ENCODE measurements around the gene SLC5A5. TPM values are rescaled to one million over a fixed set of nuclear protein-coding genes. Genes with fewer than 3 reads are reported as not detected.

Gene SLC5A5
- total and polyA plus RNA-seq, 2 of the 4 experiments (the other 2 are of a cell fraction), result not detected

DNA sequence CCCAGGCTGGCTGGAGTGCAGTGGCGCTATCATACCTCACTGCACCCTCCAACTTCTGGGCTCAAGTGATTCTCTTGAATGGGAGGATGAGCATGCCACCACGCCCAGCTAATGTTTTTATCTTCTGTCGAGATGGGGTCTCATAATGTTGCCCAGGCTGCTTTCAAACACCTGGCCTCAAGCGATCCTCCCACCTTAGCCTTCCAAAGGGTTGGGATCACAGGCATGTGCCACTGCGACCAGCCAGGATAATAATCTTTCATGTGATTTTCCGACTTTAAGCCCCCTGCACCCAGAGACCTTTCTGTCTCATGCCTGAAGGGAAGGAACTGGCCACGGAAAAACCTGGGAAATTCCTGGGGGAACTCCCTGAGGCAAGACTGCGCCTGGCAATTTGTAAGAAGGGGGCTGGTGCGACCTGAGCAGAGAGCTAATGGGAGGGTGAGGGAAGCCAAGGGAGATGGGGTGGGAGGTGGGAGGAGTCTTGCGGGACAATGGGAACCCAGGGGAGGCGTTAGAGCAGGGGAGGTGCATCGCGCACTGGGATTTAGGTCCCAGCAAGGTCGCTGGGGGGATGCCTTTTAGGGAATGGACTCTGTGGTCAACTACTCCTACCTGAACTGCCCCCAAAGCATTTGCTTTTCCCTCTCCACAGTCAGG, 59.9 kb downstream of the SLC5A5 start:
- Histone ChIP-seq H4K5ac (ENCODE audit: low read depth, low read length) (peak overlapping the region; percentile 55), H4K20me1 (ENCODE audit: insufficient read depth, low read length) (no peaks in the 10 kb centered on the region), H2BK20ac (ENCODE audit: low read depth, low read length) (no peak overlapping the region), H3K23ac (ENCODE audit: low read depth, low read length) (peak overlapping the region; percentile 66), H3K56ac (ENCODE audit: extremely low read depth, insufficient read depth, low read length) (no peak overlapping the region), H3K18ac (ENCODE audit: low read depth, low read length) (no peak overlapping the region), H3K4me3 (ENCODE audit: insufficient read depth, low read depth, low read length) (no peak overlapping the region), H3K9me1 (ENCODE audit: insufficient read depth, low read length) (peaks cover 3% of the 10 kb centered on the region), H3K9ac (ENCODE audit: low read depth, low read length) (no peak overlapping the region), H2AFZ (replicated peaks; ENCODE audit: low read length, poor library complexity) (peak overlapping the region; percentile 87), H3K9me3 (ENCODE audit: control insufficient read depth, insufficient read depth, low read length) (no peaks in the 10 kb centered on the region), H3K14ac (replicated peaks; ENCODE audit: low read depth, low read length) (peak overlapping the region; percentile 92; the same call in 1 of the 2 replicates), H3K36me3 (ENCODE audit: control insufficient read depth, insufficient read depth, low read length) (peaks cover 2% of the 10 kb centered on the region; the same call in 1 of the 2 replicates), H3K27ac (ENCODE audit: insufficient read depth, low read length) (no peak overlapping the region), H2AK5ac (ENCODE audit: low read depth, low read length) (no peak overlapping the region), H2BK120ac (ENCODE audit: low read depth, low read length) (no peak overlapping the region), H3K4ac (ENCODE audit: low read depth, low read length) (no peak overlapping the region), H2AK9ac (replicated peaks; ENCODE audit: low read depth, low read length, poor library complexity) (peak overlapping the region; percentile 11), H2BK5ac (ENCODE audit: low read depth, low read length, poor library complexity, severe bottlenecking) (no peak overlapping the region), H4K8ac (ENCODE audit: low read depth in 2 of 2, low read length in 2 of 2) (peak overlapping the region; percentile 84 to 100), H3K79me1 (ENCODE audit: low read depth in 1 of 2, low read length in 2 of 2) (peaks cover 0 to 25% of the 10 kb centered on the region in 2 experiments; a peak in 3 of 4 replicates), H4K91ac (ENCODE audit: insufficient read depth, low read depth, low read length) (no peak overlapping the region), H3K4me1 (ENCODE audit: control insufficient read depth, insufficient read depth, low read length) (peaks cover 3% of the 10 kb centered on the region; the same call in 1 of the 2 replicates), H3K27me3 (ENCODE audit: control insufficient read depth, insufficient read depth, low read length) (peaks cover 2% of the 10 kb centered on the region; the same call in 1 of the 2 replicates), H2BK15ac (ENCODE audit: low read depth, low read length) (no peak overlapping the region), H3K4me2 (ENCODE audit: low read depth, low read length) (no peak overlapping the region; the same call in 1 of the 2 replicates)
- dilution Hi-C loops (cut with HindIII; ENCODE audit: low sequenced_read_pairs, unreplicated experiment) (no loop called here), intact Hi-C loops (cut with micrococcal nuclease) (loop anchor here (1.0 kb wide), 2 partner anchors 61 to 72 kb away; partner anchors contain the start of gene RPL18A), in situ Hi-C loops (cut with MboI; ENCODE audit: low sequenced_read_pairs) (loop anchor here (25.0 kb wide), 1 partner anchor 131 kb away; no protein-coding TSS in a partner anchor)
- ChIA-PET POLR2A (ENCODE audit: unreplicated experiment) (interaction anchor here (1.4 kb wide), 1 partner anchor 72 kb away, joined by 12 read pairs; the partner anchor contains the start of gene RPL18A), CTCF (interaction anchor here (1.0 to 3.0 kb wide), 5 partner anchors 26 to 72 kb away, joined by 4 to 33 read pairs (median 5); partner anchors contain the start of genes RPL18A and SLC5A5)
- DNase-seq, result no peak
- no peak for ATAC-seq (ENCODE audit: low read depth)
- TF ChIP-seq MXI1 (IDR thresholded peaks at IDR 0.05; ENCODE audit: borderline replicate concordance, low read depth, low read length), result no peak
- TF ChIP-seq BHLHE40 (IDR thresholded peaks at IDR 0.05; ENCODE audit: low read depth, low read length), result no peak
- no peak for TF ChIP-seq FOS (IDR thresholded peaks at IDR 0.05; ENCODE audit: low read depth, low read length)
- TF ChIP-seq RFX5 (IDR thresholded peaks at IDR 0.05; ENCODE audit: low read depth, low read length), result no peak
- no peak for TF ChIP-seq RCOR1 (IDR thresholded peaks at IDR 0.05; ENCODE audit: insufficient replicate concordance, low read length)
- TF ChIP-seq MAZ (IDR thresholded peaks at IDR 0.05; ENCODE audit: borderline replicate concordance, low read depth, low read length), result no peak
- TF ChIP-seq, protein P1, sequence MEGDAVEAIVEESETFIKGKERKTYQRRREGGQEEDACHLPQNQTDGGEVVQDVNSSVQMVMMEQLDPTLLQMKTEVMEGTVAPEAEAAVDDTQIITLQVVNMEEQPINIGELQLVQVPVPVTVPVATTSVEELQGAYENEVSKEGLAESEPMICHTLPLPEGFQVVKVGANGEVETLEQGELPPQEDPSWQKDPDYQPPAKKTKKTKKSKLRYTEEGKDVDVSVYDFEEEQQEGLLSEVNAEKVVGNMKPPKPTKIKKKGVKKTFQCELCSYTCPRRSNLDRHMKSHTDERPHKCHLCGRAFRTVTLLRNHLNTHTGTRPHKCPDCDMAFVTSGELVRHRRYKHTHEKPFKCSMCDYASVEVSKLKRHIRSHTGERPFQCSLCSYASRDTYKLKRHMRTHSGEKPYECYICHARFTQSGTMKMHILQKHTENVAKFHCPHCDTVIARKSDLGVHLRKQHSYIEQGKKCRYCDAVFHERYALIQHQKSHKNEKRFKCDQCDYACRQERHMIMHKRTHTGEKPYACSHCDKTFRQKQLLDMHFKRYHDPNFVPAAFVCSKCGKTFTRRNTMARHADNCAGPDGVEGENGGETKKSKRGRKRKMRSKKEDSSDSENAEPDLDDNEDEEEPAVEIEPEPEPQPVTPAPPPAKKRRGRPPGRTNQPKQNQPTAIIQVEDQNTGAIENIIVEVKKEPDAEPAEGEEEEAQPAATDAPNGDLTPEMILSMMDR (conservative IDR thresholded peaks at IDR 0.05; ENCODE audit: low read depth, low read length), result no peak
- TF ChIP-seq CHD1 (IDR thresholded peaks at IDR 0.05; ENCODE audit: low read depth, low read length), result no peak
- no peak for TF ChIP-seq MAFK (IDR thresholded peaks at IDR 0.05; ENCODE audit: low read depth, low read length)
- TF ChIP-seq, protein P2, sequence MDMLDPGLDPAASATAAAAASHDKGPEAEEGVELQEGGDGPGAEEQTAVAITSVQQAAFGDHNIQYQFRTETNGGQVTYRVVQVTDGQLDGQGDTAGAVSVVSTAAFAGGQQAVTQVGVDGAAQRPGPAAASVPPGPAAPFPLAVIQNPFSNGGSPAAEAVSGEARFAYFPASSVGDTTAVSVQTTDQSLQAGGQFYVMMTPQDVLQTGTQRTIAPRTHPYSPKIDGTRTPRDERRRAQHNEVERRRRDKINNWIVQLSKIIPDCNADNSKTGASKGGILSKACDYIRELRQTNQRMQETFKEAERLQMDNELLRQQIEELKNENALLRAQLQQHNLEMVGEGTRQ (IDR thresholded peaks at IDR 0.05; ENCODE audit: low read depth, low read length), result no peak
- TF ChIP-seq, protein P3, sequence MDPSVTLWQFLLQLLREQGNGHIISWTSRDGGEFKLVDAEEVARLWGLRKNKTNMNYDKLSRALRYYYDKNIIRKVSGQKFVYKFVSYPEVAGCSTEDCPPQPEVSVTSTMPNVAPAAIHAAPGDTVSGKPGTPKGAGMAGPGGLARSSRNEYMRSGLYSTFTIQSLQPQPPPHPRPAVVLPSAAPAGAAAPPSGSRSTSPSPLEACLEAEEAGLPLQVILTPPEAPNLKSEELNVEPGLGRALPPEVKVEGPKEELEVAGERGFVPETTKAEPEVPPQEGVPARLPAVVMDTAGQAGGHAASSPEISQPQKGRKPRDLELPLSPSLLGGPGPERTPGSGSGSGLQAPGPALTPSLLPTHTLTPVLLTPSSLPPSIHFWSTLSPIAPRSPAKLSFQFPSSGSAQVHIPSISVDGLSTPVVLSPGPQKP (IDR thresholded peaks at IDR 0.05; ENCODE audit: borderline replicate concordance, low read depth, low read length), result no peak
- 15% methylated on average over 4 of the region's 14 CpGs; no CpG with 5 or more reads in 1 of the 2 experiments for WGBS, 2 experiments (ENCODE audit: extremely low coverage in 2 of 2, insufficient read length in 1 of 2)
- no TSS peak for BruUV-seq (replicated peaks)
